NOMO-1 (cell line): ENCODE measurements around the gene TRIM26.
A peak's percentile ranks its signal among the peaks of the same experiment; 100 is the strongest.
"Not testable (repeated sequence)": the region's sequence is repeated elsewhere in the genome, so short reads cannot be mapped to it uniquely, and the experiment has no call there.

Source experiments
- DNase-seq, 2 experiments: peaks; one replicate each; lab custom pipeline; 2025; ENCODE audit not compliant: unreplicated experiment in 2 of 2; lab: John Stamatoyannopoulos, UW

TRIM26 gene

DNA sequence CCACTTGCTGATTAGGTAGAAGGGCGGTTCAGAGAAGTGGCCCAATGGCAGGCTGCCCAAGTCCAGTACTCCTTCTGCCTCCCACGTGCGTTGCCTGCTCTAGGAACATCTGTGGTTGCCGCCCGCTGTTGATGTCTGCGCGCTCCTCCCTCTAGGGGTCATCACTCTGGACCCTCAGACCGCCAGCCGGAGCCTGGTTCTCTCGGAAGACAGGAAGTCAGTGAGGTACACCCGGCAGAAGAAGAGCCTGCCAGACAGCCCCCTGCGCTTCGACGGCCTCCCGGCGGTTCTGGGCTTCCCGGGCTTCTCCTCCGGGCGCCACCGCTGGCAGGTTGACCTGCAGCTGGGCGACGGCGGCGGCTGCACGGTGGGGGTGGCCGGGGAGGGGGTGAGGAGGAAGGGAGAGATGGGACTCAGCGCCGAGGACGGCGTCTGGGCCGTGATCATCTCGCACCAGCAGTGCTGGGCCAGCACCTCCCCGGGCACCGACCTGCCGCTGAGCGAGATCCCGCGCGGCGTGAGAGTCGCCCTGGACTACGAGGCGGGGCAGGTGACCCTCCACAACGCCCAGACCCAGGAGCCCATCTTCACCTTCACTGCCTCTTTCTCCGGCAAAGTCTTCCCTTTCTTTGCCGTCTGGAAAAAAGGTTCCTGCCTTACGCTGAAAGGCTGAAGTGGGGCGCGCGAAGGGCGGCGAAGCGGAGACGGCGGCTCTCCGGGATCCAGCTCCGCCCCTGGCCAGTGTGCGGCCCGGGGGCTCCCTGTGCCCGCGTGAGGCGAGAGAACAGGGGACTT lies 41.3 kb downstream of the TRIM26 start:
- no peak for DNase-seq

DNA sequence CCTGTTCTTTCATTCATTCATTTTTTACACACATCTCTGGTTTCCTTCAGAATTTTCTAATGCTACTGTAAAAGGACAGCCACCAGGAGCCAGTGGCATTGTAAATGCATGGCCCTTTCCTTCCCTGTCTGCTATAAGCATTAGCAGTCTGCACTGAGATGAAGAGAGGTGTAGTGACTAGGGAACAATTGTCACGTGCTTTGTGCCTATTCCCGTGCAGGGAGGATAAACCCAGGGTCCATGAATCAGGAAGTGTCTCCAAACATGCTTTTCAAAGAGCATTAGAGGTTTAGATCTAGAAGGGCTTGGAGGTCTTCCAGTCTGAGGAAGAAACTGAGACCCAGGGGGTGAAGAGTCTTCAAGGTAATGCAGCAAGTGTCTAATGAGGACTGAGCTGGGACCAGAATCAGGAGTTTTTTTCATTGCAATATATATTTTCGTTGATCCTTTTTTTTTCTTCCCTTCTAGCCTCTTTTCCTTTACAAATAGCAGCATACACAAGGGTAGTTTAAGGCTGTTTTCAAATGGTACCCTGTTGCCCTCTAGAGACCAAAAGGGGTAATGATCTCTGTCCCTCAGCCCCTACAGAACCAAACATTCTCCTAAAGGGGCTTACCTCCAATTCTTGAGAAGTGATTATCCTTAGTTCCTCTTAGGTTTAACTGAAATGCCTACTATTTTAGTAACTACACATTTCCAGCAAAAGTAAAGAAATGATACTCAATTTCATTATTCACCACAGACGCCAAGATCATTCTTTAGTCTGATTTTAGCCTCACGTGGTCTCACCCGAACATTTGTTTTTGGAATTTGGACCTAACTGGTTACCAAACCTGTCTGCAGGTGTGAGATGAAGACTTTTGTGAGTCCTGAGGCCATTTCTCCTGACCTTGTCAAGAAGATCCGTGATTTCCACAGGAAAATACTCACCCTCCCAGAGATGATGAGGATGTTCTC lies 43.3 kb downstream of the TRIM26 start:
- peak; percentile 19 to 61 for DNase-seq

DNA sequence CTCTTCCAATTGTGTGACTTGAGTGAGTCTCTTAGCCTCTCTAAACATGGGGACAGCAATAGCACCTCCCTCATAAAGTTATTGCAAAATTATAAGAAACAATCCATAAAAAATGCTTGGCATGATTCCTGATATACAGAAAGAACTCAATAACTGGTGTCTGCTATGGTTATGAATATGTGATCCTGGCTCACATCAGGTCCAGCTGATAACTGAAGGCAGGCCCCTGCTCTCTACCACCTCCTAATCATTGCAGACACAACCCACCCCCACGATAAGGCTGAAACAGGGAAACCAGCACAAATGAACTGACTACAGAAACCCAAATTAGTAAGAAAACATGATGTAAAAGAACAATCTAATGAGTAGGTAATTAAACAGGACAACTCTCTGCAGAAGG lies 44.5 kb downstream of the TRIM26 start:
- no peak for DNase-seq

DNA sequence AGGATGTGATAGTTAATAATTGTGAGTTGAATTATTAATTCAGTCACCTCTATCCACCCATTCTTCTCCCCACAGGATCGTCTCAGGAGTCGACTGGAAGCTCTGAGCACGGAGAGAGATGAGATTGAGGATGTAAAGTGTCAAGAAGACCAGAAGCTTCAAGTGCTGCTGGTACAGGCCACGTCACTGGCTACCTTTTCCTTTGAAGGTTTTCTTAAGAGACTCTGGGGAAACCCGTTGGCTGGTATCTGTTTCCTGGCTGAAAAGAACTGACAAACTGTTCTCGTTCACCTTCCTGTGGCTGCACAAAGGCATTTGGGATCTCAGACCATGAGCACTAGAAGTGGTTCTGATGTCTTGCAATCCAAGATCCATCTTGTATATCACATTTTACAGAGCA lies 46.1 kb downstream of the TRIM26 start:
- no peak for DNase-seq

DNA sequence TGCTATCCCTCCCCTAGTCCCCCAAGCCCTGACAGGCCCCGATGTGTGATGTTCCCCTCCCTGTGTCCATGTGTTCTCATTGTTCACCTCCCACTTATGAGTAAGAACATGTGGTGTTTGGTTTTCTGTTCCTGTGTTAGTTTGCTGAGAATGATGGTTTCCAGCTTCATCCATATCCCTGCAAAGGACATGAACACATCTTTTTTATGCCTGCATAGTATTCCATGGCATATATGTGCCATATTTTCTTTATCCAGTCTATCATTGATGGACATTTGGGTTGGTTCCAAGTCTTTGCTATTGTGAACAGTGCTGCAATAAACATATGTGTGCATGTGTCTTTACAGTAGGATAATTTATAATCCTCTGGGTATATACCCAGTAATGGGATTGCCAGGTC lies 48.0 kb downstream of the TRIM26 start:
- not testable (repeated sequence) for DNase-seq

DNA sequence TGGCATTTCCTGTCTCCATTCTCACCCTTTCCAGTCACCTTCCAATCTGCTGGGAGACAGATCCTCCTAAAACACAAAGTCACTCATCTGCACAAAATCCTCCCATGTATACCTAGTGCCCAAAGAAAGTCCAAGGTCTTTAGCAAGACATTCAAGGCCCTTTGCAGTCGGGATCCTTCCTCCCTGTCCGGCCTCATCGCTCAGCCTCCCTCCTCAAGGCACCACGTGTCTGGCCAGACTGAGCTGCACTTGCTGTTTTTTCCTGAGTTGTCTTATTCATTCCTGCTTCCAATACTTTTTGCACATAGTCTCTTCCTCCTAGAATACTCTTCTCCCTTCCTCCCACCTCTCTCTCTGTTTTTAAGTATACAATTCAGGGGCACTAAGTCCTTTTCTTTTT lies 48.5 kb downstream of the TRIM26 start:
- no peak for DNase-seq

DNA sequence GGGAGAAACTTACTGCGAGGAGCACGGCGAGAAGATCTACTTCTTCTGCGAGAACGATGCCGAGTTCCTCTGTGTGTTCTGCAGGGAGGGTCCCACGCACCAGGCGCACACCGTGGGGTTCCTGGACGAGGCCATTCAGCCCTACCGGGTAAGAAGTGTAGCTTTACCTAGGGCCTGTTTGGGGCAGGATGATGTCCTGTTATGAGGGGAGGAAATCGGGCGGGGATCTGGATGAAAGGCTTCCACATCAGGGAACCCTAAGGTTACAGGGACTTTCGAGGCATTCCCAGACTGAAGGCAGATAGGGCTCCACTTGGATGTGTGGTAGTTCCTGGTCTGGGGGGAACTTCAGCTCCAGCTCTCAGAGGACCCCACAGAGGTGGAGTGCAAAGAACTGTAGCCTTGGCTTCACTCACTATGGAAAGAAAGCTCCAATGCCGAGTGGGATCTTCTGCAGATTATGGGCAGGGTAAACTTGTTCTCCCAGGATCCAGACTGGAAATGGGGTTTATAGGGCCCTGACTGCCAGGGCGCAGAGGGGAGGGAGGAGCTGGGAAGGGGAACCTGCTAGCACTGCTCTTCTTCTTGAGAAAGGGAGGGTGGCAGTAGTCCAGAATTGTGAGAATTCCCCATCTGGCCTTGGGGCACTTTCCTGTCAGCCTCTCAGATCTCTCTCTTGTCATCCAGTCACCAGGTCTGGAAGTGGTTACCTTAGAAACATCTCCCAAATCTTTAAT lies 49.1 kb downstream of the TRIM26 start:
- DNase-seq: no peak

DNA sequence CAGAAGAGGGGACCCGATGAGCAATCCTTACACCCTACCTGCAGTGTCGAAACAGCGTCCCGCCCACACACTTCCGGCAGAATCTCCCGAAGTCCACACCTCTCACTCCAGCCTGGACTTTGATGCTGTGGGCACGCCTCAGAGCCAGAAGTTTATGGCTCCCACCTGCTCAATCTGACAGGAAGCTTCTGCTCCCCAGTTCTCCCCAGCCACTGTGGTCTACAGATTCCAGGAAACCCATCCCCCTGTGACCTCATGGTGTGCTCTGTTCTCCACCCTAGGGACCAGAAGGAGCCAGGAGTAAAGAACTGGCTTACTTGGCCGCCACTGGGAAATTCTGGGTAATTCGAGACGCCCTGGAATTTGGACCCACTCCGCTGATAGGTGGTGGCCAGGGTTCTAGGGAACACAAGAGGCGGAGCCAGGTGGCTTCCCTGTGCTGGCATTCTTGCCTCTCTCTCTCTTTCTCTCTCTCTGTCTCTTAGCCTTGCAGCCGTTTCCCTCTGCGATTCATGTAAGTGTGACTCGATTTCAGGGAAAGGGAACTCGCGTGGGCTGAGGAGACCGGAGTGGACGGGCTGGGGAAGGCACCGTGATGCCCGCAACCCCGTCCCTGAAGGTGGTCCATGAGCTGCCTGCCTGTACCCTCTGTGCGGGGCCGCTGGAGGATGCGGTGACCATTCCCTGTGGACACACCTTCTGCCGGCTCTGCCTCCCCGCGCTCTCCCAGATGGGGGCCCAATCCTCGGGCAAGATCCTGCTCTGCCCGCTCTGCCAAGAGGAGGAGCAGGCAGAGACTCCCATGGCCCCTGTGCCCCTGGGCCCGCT lies 49.9 kb downstream of the TRIM26 start, which contains the start of gene TRIM15:
TSS of gene TRIM15 (plus strand) at position 457 of the 828 bp plus-strand sequence. CDS start at position 596, 139 bp downstream.
- DNase-seq: no peak

DNA sequence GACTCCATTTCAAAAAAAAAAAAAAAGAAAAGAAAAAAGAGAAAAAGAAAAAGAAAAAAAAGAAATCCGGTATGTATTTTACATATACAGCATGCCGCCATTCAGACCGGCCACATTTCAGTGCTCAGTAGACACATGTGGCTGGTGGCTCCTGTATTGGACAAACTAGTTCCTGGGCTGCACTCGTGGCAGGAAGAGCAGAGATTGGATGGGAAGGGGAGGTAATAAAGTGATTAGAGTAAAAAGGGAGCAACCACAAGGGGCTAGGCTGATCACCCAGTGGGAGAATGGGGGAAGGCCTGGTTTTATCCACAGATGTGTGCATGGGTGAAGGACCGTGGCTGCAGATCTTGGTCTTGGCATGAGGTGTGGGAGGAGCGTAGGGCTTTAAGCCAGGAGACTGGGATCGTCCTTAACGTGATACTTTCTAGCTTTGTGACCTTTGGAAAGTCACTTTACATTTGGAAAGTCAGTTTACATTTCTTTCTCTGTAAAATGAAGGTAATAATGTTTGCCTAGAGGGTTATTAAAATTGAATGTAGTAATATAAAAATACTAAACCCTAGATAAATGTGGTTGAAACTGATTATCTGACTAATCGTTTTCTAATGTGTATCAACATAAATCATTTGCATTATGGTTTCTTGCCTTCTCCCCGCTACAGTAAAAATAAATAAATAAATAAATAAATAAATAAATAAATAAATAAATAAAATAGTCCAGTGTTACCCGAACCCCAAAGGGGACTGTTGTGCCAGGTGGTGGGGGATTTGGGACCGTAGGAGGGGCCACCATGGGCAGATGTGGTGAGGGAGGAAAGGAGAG lies 50.7 kb downstream of the TRIM26 start:
- DNase-seq: no peak

DNA sequence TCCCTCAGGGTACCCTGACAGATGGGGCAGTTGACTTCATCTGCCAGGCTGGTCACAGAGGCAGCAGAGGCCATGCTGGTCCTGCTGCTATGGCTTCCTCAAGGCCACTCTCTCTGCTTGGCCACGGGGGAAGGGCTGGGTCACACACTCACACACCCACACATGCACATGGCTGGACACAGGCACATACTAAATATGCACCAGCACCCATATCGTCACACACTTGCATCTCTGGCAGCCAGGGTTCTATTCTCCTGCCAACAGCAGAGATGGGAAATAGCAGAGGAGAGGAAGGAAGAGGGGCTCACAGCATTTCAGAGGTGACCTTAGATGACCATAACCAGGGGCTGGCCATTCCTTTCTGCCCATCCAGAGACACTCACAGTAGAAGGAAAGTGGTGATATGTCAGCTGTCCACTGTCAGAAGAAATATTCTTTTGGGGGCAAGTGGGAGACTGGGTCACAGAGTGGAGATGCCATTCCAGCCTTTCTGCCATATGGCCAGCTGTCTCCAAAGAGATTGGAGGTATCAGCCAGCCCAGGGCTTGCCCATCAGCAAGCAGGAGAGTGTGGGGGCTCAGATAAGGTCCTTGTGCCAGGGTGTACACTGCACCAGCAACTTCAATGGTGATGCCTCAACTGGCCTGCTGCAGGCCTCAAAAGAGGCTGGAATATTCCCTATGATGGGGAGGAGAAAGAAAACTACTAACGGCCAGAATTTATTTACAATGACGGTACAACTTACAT lies 52.2 kb downstream of the TRIM26 start, which contains the start of gene TRIM10:
TSS of gene TRIM10 (minus strand) at position 427 of the 747 bp plus-strand sequence. CDS start at position 74, 353 bp downstream.
- no peak for DNase-seq

DNA sequence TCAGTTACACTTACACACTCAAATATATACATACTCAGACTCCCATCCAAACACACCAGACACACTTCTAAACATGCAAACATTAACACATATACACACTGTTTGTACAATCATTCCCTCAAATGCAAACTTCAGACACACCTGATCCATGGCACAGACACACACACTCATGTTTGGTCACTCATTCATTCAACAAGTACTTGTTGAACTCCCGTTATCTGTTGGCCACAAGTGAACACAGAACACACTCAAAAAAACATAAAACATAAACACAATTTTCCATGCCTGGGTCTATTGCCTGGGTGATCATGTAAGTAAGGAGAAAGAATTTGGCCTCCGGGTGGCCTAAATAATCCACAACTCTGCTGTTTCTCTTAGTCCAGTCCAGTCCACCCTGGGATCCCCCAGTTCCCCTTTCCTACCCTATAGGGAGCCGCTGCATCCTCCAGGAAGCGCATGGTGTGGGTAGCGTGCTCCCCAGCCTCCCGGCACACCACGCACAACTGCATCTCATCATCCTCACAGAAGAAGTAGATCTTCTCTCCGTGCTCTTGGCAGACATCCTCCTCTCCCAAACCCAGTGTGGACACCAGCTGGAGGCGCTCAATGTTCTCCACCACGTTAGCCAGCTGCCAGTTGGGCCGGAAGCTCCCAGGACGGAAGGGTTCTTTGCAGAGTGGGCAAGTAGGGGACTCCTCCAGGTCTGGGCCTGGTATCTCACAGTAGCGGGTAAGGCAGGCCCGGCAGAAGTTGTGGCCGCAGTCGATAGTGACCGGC lies 53.0 kb downstream of the TRIM26 start:
- no peak for DNase-seq

DNA sequence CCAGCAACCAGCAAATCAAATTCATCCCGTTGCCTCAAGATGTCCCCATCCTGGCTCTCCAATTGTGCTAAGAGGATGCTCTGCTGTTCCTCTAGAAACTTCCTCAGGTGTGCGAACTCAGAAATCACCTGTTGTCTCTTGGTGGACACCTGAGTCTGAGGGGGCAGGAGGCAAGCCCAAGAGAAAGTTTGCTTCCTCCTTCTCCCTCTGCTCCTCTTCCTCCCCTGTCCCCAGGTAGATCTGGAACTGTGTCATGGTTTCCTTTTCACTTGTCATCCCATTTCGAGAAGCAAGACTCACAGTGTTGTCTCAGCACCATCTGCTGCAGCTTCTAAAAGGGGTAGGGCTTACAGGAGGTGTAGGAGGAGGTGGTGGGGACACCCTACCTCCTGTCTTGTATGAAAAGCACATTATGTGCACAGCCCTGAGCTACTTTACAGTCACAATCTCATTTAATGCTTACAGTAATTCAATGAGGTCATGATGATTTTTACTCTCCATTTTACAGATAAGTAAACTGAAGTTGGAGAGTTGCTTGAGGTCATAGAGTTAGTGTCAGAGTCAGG lies 54.6 kb downstream of the TRIM26 start:
- no peak for DNase-seq

DNA sequence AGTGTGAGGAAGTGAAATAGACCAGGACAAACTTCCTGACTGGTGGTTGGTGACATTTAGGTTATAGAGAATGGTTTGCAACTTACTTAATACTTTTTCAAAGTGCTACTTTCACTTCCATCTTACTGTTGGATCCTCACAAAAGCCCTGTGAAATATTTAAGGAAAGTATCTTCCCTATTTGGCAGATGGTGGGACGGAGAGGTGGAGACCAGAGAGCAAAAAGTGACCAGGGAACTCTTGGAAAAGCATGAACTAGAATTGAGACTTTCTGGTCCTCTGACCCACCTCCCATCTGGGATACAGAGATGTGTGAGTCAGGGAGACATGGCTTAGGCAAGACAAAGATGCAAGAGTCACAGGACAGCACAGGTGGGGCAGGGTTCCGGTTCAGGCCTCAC lies 55.2 kb downstream of the TRIM26 start:
- DNase-seq: peak in 1 of 2 experiments; percentile 32

DNA sequence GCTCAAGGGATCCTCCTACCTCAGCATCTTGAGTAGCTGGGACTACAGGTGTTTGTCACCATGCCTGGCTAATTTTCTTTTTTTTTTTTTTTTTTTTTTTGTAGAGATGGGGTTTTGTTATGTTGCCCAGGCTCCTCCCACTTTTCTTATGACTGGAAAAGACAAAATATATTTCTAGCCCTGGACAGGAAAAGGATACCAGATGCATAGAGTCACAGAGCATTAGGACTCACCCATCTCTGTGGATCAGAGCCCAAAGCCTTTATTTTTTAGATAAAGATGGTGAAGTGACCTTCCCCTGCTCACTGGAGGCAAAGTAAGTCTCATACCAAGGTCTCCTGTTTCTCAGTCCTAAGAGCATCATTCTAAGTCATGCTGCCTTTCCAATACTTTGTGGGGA lies 55.6 kb downstream of the TRIM26 start:
- no peak for DNase-seq

DNA sequence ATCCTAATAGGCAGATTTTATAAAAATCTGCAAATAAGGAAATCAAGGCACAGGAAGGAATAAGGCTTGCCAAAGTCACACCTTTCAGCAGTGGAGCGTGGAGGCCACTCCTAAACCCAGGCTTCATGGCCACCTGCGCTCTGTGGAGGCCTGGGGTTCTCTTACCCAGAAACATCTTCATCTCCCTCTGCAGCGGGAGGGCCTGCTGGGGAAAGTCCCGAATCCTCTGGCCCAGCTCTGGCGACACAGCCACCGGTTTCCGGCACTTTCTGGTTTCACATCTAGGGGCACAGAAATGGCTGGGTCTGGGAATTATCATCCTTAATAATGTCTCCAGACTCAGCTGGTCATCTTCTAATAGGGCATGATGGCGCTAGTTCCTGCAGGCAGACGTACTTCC lies 56.4 kb downstream of the TRIM26 start:
- no peak for DNase-seq

DNA sequence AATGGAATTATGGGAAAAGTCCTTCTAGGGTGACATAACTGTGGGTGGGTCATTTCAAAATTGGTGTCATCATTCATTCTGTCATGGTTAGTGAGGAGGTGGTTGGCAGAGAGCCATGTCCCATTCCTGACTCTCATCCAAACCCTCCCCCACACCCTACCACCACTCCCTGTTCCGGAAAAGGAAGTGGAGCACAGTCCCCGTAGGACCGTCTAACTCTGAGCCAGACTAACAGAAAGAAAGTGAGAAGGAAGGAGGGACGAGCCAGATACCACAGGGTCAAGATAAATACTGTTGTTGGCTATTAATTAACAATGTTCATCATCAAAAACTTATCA lies 57.0 kb downstream of the TRIM26 start:
- DNase-seq: no peak

DNA sequence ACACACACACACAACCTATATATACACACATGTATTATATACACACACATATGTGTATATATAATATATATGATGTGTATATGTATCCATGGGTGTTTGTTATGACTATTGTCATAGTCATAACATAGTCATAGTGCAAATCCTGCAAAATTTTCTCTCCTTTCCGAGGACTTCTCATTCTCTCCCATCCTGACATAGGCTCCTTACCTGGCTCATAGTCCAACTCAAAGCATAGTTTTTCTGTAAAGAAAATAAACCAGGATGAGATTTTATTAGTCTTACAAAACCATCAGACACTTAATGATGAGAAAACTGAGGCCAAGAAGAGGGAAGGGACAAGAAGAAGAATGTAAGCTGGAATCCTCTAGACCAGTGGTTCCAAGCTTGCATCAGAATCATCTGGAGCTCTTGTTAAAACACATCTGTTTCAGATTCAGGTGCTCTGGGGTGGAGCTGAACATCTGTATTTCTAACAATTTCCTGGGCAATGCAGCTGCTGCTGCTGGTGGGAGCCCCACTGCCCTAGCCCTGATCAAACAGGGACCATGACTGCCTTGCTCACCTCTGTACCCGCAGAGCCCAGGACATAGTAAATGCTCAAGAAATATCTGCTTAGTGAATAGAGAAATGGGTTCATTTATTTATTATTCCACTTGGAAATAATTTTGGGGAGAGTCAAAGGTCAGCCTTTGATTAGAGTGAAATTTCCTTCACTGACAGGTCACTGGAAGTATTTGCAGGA lies 57.5 kb downstream of the TRIM26 start:
- DNase-seq: no peak
